Measurements from ENCODE around the gene PLEKHA5.
A peak's percentile ranks its signal among the peaks of the same experiment; 100 is the strongest.
"Not testable (repeated sequence)": the region's sequence is repeated elsewhere in the genome, so short reads cannot be mapped to it uniquely, and the experiment has no call there.

PLEKHA5 gene

DNA sequence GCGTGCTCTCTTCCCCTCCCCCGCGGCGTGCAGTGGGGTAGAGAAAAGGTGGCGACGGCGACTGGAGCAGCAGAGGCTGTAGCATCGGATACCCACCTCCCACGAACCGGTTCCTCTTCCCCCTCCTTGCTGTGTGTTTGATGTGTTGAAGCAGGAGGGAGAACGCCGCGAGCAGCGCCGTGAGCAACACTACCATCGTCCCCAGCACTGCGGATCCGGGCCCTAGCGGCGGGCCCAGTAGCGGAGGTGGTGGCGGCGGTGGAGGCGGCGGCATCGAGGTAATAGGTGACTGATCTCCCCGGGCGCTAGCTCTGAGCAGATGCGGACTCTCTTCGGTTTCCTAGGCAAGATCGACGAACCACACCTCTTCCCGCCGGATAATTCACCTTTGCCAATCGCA is 176.8 kb downstream of the PLEKHA5 start:
- no peak for DNase-seq (ENCODE audit: extremely low read depth in 1 of 2, low read depth in 1 of 2)

DNA sequence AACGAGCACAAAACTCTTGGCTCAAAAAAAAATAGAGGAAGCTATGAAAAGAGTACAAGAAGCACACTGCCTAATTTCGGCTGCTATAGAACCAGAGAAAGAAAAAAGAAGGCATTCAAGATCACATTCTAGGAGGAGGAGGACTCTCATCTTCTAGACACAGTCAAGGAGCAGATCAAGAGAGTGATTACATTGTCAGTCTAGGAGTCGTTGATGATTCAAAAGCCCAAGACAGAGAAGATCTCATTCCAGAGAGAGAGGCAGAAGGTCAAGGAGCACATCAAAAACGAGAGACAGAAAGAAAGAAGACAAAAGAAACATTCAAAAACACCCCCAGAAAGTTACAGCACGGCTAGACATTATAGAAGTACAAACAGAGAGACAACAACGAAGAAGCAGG is 177.9 kb downstream of the PLEKHA5 start:
- DNase-seq (ENCODE audit: extremely low read depth in 1 of 2, low read depth in 1 of 2): no peak

DNA sequence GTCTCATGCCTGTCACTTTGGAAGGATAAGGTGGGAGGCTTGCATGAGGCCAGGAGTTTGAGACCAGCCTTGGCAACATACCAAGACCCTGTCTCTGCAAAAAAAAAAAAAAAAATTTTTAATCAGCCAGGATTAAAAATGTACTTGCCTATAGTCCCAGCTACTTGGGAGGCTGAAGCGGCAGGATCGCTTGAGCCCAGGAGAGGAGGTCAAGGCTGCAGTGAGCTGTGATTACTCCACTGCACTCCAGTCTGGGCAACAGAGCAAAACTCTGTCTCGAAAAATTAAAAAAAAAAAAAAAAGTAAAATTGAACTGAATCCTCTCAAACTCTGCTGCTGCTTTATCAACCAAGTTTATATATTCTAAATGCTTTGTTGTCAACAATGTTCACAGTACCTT is 181.6 kb downstream of the PLEKHA5 start:
- no peak for DNase-seq (ENCODE audit: extremely low read depth in 1 of 2, low read depth in 1 of 2)

DNA sequence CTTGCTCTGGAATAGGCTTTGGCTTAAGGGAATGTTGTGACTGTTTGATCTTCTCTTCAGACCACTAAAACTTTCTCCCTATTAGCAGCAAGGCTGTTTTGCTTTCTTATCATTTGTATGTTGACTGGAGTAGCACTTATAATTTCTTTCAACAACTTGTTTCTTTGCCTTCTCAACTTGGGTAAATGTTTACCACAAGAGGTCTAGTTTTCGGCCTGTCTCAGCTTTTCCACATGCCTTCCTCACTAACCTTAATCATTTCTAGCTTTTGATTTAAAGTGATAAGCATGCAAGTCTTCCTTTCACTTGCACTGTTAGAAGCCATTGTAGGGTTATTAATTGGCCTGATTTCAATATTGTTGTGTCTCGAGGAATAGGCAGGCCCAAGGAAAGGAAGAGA is 183.1 kb downstream of the PLEKHA5 start:
- DNase-seq (ENCODE audit: extremely low read depth in 1 of 2, low read depth in 1 of 2): peak in 1 of 2 donors; percentile 5

DNA sequence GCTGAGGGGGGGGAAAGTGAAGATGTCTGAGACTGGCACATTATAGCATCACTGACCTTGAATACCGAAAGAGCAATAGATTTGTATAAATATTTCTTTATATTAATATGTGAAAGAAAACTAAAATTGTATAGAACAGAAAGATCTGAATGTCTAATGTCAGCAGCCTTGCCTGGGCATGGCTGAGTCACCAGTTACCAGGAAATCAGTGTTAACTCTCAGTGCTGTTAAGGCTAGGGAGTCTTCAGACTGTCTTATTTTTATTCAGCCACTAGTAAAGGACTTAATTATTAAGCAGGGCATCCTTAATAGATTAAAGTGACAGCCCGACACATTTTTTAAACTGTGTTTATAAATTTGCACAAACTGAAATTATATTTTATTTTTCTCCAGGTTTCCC is 186.9 kb downstream of the PLEKHA5 start:
- no peak for DNase-seq (ENCODE audit: extremely low read depth in 1 of 2, low read depth in 1 of 2)

DNA sequence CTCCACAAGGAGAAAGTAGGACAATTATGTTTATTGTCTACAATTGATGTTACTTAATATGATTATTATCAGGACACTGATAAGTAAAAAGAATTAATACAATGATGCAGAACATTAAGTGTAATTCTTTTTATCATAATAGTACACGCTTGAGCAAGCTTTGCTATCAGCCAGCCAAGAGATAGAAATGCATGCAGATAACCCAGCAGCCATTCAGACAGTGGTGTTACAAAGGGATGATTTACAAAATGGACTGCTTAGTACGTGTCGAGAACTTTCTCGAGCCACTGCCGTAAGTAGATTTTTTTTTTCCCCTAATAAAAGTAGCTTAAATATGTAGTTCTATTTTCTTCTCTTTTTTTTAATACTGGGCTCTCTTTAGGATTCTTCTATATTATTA is 192.8 kb downstream of the PLEKHA5 start:
- DNase-seq (ENCODE audit: extremely low read depth in 1 of 2, low read depth in 1 of 2): no peak

DNA sequence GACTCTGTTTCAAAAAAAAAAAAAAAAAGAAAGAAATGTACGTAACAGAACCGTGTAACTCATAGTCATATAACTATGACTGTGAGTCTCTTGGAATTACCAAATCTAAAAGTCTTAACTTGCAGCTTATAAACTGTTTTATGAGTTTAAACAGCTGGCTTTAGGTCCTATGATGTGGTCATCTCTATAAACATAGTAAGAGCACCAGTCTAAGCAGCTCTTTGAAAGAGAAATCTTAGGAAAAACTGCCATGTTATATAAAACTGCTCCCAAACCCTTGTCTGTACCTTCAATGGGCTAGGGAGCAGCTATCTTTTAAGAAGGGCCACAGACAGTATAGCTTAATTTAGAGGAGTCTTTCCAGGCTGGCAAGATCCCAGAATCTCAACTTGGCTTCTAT is 194.3 kb downstream of the PLEKHA5 start:
- no peak for DNase-seq (ENCODE audit: extremely low read depth in 1 of 2, low read depth in 1 of 2)

DNA sequence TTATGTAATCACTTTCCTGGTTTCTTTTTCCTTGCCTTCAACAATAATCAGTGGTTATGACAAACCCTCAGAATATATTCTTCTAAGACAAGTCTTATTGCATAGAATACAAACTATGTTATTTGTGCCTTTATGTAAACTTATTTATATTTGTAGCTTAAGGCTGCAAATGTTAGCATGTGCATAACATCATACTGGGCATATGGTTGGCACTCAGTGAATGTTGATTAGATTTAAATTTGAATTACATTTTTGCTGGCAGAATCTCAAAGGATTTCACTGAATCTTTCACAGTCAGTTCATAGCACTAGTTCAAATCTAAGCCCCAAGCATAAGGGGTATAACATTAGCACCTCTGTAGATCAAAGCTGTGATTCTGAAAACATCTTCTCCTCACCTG is 196.6 kb downstream of the PLEKHA5 start:
- DNase-seq (ENCODE audit: extremely low read depth in 1 of 2, low read depth in 1 of 2): no peak

DNA sequence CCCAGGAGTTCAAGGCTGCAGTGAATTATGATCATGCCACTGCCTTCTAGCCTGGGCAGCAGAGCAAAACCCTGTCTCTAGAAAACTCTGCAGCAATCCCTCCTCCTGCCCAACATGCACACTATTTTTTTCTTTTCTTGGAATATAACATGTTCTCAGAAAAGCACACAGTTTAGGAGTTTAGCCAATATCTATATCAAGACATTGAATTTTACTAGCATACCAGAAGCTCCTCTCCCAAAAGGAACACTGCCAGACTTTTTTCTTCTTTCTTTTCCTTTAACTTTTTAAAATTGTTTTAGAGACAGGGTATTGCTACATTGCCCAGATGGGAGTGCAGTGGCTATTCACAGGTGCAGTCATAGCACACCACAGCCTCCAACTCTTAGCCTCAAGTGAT is 202.7 kb downstream of the PLEKHA5 start:
- DNase-seq (ENCODE audit: extremely low read depth in 1 of 2, low read depth in 1 of 2): no peak

DNA sequence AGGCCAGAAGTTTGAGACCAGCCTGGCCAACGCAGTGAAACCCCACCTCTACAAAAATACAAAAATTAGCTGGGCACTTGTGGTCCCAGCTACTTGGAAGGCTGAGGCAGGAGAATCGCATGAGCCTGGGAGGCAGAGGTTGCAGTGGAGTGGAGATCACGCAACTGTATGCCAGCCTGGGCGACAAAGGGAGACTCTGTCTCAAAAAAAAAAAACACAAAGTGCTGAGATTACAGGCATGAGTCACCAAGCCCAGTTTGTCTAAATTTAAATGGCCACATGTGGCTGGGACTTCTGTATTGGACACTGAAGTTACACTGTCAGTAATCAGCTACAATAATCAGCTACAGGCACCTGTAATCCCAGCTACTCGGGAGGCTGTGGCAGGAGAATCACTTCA is 208.9 kb downstream of the PLEKHA5 start:
- no peak for DNase-seq (ENCODE audit: extremely low read depth in 1 of 2, low read depth in 1 of 2)

DNA sequence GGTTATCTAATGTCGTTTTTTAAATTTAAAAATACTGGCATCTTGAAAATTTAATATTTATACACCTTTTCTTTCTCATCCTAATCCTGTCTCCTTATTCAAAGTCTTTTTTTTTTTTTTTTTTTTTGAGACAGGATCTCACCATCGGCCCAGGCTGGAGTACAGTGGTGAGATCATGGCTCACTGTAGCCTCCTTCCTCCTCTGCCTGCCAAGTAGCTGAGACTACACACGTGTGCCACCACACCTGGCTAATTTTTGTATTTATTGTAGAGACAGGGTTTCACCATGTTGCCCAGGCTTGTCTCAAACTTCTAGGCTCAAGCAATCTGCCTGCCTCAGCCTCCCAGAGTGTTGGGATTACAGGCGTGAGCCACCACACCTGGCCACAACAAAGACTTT is 221.3 kb downstream of the PLEKHA5 start:
- DNase-seq (ENCODE audit: extremely low read depth in 1 of 2, low read depth in 1 of 2): not testable (repeated sequence)

DNA sequence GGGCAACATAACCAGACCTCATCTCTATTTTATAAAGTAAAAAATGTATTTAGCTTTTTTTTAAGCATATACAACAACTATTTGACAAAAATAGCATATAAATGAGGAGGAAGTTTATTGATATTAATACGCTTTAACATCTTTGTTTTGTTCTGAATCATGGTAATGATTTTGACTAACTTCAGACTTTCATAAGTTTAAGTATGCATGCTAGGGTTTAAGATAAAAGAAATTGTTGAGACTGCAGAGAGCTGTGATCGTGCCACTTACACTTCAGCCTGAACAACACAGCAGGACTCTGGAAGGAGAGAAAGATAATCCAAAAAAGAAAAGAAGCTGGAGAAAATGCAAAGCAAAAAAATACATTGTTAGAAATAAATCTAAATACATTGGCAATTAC is 221.8 kb downstream of the PLEKHA5 start:
- no peak for DNase-seq (ENCODE audit: extremely low read depth in 1 of 2, low read depth in 1 of 2)

DNA sequence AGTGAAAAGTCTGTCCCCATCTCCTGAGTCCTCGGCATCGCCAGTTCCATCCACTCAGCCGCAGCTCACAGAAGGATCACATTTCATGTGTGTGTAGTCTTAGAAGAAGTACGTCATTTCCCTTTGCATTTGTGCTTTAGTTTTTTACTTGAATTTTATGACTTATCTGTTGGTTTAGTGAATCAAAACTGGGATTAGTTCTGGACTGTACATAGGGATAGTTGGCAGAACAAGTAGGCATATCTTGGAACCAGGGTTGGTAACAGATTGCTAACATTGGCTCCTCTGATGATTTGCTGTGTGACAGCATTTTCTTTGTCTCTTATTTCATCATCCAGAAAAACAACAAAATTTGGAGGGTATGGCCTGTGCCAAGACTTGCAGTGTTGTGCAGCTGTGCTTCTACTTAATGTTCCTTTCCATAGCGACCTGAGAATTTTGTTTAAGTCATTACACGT is 240.2 kb downstream of the PLEKHA5 start:
- DNase-seq (ENCODE audit: extremely low read depth in 1 of 2, low read depth in 1 of 2): no peak

DNA sequence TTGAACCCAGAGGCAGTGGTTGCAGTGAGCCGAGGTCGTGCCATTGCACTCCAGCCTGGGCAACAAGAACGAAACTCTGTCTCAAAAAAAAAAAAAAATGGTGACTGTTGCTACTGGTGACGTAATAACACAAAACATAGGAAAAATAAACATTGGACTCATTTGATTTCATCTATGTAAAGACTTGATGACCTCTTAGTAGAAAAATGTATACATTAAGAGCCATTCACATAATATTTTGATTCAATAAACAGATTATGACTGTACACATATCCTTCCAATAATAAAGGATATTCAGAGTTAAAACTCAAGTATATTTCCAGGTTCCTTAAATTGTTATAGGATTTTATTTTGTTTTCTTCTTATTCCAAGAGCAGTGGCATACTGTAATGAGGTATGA is 244.1 kb downstream of the PLEKHA5 start:
- DNase-seq (ENCODE audit: extremely low read depth in 1 of 2, low read depth in 1 of 2): no peak

DNA sequence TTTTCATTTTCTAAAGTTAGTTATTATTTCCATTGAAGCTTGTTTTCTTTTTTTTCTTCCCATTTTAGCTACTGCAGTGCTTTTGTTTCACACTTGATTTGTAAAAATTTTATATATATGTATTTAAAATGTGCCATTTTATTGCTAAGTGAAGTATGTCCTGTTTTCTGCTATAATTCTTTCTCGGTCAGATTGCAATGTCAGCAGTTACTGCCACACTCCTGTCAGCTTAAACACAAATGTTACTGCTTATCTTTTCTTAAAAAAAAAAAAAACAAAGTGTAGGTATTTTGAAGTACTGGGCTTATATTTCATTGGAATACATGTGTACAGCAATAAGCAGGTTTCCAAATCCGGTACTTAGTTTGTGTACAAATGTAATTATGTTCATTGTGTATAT is 246.4 kb downstream of the PLEKHA5 start:
- DNase-seq (ENCODE audit: extremely low read depth in 1 of 2, low read depth in 1 of 2): no peak

DNA sequence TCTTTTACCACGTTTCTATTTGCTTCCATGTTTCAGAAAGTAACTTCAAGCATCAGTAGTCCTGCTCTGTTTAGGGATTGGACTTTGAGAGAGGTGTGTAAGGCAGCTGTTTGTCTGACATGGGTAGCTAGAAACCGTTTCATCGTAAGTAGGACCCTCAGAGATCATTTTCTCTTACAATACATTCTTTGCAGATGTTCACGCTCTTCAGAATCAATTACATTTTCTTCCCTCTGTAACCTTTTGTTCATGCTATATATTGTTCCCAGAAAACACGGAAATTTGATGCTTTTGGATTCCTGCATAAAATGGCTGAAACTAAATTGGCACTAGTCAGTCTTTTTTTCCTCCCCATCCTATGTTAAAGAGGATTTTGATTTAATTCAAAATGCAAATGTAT is 247.2 kb downstream of the PLEKHA5 start:
- DNase-seq (ENCODE audit: extremely low read depth in 1 of 2, low read depth in 1 of 2): no peak

DNA sequence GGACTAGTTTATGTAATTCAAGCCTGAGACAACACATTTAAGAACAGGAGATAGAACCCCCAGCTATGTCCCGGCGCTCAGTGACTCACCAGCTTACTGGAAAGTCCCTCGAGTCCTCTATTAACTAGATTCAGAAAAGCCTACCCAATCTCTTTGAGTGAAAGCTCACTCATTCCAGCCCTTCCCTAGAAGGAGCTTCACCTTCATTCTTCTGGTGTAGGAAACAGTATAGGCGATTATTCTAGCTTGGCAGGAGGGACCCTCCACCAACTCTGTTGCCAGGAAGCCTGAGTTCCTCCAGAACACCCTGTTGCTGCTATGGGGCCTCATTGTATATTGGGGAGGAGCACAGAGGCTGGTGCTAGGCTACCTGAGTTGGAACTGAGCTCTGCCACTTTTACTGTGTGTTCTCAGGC is 252.6 kb downstream of the PLEKHA5 start:
- DNase-seq (ENCODE audit: extremely low read depth in 1 of 2, low read depth in 1 of 2): peak; percentile 27 to 52

DNA sequence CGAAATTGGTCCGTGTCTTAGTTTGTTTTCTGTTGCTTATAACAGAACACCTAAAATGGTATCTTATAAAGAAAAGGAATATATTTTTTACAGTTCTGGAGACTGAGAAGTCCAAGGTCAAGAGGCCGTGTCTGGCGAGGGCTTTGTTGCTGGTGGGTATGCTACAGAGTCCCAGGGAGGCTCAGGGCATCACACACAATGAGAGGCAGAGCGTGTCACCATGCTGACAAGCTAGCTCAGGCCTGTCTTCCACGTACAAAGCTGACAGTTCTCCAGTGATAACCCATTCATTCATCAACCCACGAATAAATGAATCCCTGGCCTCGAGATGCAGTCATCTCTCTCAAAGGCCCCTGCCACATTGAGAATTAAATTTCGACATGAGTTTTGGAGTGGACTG is 253.0 kb downstream of the PLEKHA5 start:
- DNase-seq (ENCODE audit: extremely low read depth in 1 of 2, low read depth in 1 of 2): no peak

DNA sequence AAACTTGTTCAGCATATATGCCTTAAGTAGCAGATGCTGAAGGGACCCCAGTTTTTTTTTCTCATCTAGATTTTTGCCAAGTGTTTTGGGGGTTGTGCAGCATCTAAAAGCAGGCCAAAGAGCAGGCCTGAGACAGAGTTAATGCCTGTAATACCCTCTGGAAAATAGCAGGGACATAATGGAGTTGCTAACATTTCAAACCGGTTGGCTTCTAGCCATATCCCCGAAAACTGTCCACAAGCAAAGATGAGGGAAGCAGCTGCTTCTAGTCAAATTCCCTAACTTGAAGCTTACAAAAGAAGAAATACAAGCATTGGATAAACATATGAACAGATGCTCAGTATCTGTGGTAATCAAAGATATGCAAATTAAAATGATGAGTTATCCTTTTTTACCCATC is 257.6 kb downstream of the PLEKHA5 start:
- no peak for DNase-seq (ENCODE audit: extremely low read depth in 1 of 2, low read depth in 1 of 2)

DNA sequence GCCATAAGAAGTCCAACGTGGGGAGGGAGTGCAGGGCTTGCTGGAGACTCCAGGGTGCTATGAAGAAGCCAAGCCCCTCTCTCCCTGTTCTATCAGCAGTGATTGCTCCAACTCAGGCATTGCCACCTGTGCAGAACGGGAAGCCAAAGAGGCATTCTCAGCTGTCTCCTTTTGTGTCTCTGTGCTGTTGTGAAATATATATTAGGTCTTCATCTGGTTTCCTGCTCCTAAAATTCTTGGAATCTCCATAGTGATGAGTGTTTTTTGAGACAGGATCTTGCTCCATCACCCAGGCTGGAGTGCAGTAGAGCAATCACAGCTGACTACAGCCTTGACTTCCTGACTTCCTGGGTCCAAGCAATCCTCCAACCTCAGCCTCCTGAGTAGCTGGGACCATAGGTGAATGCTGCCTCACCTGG is 258.6 kb downstream of the PLEKHA5 start:
- DNase-seq (ENCODE audit: extremely low read depth in 1 of 2, low read depth in 1 of 2): no peak

DNA sequence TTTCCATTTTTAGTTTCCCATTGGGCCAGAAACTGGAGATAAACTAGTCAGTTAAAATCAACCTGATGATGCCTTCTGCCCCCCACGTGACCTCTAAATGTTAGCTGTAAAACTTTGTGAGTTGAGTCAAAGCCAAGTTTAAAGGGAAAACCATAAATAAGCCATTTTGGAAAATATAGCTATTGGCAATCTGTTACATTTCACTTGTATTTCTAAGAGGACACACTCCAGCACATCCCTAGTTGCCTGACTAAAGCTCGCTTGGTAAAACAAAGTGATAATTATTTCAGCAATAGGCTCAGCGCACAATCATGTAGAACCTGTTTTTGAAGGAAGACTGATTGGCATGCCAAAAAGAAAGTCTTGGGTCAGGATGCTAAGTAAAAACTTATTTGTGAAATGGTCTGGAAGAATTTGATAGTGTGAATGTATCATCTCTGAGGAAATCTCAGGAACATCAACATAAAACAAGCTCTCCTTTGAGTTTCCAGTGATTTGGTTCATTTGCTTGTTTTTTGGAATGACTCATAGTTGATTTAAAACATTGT is 260.6 kb downstream of the PLEKHA5 start:
- no peak for DNase-seq (ENCODE audit: extremely low read depth in 1 of 2, low read depth in 1 of 2)

DNA sequence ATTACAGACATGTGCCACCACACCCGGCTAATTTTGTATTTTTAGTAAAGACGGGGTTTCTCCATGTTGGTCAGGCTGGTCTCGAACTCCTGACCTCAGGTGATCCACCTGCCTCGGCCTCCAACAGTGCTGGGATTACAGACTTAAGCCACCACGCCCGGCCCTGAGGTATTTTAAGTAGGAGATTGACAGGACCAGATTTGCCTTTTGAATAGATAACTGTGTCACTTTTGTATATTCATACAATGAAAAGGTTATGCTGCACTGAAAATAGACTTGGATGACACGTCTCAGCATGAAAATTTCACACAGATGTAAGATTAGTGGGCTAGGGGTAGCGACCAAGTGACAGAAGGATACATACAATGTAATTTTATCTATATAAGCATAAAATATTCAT is 263.1 kb downstream of the PLEKHA5 start:
- DNase-seq (ENCODE audit: extremely low read depth in 1 of 2, low read depth in 1 of 2): not testable (repeated sequence)

DNA sequence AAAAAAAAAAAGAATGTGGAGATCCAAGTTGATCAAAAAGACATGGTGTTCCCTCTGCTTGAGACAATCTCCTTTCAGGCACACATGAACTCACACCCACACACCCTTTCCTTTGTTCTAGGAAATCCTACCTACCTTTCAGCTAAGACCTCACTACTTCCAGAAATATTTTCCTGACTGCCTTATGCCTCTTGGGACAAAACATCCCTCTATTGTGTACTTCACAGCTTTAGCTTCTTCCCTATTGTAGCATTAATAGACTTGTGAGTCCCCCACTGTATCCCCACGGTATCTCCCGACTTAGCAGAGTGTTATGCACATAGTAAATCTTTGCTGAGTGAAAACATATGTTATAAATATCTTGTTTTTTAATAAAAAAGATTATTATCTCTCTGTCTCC is 264.9 kb downstream of the PLEKHA5 start:
- no peak for DNase-seq (ENCODE audit: extremely low read depth in 1 of 2, low read depth in 1 of 2)

DNA sequence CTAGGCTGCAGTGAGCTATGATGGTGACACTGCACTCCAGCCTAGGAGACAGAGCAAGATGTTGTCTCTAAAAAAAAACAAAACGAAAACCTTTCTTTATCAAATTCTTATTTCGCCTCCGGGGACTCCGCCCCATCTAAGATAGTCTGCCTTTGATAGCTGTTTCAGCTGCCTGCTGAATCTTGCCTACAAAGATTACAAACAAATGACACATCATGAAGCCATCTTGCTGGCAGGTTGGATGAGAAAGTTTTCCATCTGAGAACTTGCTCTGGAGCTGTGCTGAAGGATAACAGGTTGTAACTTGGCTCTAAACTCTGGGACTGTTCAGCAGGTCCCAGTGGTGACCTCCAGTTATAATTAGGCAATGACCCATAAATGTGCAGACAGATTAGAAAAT is 268.0 kb downstream of the PLEKHA5 start:
- no peak for DNase-seq (ENCODE audit: extremely low read depth in 1 of 2, low read depth in 1 of 2)

Data from stimulated activated CD8-positive, alpha-beta memory T cell treated with anti-CD3 and anti-CD28 coated beads, Interleukin-7, amount 100 ng/mL, for 48 hours (primary cell).